Endometrial microvascular endothelial cells (primary cell): ENCODE measurements around the gene FOXS1. TPM values are rescaled to one million over a fixed set of nuclear protein-coding genes. Genes with fewer than 3 reads are reported as not detected.

Experiments used
- in situ Hi-C: cut with HindIII; loops from 2 replicates; pipeline ENCODE4 v1.10.0; 2017; ENCODE audit warnings: low sequenced_read_pairs, low pct_unique_long_range_greater_than_20kb; ENCODE audit errors: inconsistent ontology term
- total RNA-seq: library from RNA; depleted of rRNA; stranded (reverse); fragments of >200 nt; gene quantifications from one replicate; pipeline ENCODE4 v1.2.3, GENCODE V29; 2015; ENCODE audit errors: inconsistent ontology term

The FOXS1 gene
- not detected for total RNA-seq

DNA sequence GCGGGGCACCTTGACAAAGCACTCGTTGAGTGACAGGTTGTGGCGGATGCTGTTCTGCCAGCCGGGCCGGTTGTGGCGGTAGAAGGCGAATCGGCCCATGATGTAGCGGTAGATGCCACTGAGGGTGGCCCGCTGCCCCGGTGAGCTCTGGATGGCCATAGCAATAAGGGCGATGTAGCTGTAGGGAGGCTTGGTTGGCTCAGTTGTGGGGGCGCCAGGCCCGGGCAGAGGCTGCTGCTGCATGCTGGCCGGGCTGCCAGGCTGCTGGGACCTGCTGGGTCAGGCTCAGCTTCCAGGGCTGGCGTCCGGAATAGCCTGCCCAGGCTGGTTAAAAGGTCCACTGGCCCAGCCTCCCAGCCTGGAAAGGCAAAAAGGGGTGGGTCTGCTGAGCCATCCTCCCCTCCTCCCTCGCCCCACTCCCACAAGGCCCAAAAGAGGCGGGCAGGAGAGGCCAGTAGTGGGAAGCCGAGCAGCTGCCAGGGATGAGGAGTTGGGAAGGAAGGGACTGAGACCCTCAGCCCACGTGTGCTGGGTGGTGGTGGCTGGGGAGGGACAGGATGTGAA is at the start of gene FOXS1:
FOXS1 (minus strand) TSS at position 305 of the 564 bp plus-strand sequence; CDS start at position 243, 62 bp downstream.
- in situ Hi-C loops = no loop called here

DNA sequence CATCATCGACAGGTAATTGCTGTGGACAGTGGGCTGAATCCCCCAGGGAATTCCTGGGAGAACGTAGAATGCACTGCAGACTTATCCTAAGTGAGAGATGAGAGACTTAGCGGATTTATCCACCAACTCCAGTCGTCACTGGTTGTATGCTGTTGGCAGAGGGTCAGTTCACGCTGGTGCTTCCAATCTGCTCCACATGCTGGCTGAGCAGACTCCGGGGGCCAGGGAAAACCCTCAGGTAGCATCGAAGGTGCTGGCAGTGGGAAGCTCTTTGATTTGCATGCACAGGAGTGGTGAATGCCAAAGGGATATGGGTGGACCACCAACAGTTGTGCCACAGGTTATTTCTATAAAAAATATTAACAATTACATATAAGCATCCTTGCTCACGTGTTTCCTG is 45.2 kb upstream of the FOXS1 start:
- in situ Hi-C loops = no loop called here

DNA sequence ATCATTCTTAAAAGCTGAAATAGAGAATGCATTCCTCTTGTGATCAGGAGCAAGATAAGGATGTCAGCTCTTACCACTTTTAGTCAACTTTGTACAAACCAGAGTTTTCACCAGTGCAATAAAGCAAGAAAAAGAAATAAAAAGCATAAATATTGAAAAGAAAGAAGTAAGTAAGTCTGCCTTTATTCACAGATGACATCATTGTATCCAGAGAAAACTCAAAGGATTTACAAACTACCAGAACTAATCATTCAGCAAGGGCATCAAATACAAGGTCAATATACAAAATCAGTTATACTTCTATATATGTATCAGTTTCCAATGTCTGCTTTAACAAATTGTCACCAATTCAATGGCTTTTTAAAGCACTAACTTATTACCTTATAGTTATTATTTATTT is 38.4 kb upstream of the FOXS1 start:
- in situ Hi-C loops = no loop called here

DNA sequence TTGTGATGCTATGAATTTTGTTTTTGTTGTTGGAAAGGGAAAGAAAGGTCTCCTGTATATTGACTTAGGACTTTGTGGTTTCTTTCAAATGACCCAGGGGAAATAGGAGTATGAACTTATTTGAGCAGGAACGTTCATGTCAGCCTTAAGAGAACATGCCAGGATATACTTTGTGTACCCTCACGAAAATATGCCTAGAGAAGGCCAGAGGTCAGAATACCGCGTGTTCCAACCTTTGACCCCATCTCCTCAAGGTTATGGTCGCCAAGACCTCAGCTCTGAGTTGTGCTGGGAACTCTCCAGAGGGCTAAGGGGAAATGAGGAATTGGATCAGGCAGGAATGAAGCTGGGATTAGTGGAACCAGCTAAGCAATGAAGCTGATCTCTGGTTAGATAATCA is 36.5 kb upstream of the FOXS1 start:
- in situ Hi-C loops = no loop called here

DNA sequence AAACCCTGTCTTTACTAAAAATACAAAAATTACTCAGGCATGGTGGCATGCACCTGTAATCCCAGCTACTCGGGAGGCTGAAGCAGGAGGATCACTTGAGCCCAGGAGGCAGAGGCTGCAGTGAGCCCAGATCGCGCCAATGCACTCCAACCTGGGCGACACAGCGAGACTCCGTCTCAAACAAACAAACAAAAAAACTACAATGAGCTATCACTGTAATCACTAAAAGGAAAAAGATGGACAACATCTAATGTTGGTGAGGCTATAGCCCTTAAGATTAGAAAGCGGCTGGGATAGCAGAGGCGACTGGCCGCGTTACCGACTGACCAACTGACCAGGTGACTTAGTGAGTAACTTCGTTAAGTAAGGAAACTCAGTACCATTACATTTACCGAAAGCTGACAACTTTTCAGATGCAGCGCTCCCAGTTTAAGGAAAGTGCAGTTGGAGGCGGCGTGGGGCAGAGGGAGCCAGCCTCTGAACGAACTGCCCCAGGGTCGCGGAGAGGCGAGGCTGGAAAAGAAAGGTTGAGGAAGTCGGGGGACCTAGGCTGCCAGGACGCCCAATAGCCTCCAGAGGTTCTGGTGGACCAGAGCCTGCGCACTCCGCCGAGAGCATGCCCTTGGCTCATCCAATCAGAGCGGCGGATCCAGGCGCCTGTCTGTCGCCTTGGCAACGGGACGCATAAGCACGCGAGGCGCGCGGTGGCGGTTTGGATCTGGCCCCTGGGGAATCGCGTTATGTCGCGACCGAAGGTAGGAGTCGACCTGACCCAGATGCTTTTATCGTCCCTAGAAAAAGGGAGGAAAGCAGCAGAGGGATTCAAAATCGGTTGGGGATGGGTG is 34.0 kb upstream of the FOXS1 start:
- in situ Hi-C loops = no loop called here

DNA sequence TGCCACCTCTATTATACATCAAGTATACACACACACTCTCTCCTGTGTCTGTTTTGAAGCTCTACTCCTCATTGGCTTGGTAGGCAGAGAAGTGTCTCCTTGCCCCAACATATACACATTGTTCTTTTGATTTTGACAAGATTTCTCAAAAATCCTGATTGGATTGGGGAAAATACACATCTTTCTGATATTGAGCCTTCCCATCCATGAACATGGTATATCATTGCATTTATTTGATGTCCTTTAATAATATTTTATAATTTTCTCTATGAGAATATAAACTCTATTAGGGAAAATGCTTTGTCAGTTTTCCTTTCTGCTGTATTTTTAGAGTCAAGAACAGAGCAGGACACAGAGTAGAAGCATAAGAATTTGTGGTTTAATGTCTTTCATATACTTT is 32.3 kb upstream of the FOXS1 start:
- in situ Hi-C loops = no loop called here

DNA sequence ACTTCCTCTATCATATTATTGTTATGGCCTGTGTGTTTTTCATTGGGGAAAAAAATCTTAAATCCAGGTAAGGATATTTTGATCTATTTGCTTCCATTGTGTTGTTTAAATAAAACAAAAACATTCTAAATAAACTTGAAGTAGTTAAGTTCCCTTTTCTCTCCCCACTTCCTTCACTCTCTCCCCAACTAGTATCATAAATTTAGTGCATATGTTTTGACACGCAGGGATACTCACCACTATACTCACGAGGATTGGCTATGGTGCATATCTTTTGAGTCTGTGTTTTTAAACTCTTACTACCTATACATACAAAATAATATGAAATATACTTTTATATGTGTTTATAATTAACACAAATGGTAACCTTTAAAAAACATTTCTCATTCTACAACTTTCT is 30.3 kb upstream of the FOXS1 start:
- in situ Hi-C loops = no loop called here

DNA sequence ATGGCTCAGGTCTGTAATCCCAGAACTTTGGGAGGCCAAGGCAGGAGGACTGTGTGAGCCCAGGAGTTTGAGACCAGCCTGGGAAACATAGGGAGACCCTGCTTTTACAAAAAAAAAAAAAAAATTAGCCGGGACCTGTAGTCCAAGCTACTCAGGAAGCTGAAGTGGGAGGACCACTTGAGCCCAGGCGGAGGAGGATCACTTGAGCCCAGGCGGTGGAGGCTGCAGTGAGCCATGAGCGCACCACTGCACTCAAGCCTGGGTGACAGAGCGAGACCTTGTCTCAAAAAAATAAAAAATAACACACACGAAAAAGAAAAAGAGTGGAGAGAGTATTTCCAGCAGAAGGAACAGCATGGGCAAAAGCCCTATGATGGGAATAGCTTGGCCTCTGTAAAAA is 27.0 kb upstream of the FOXS1 start:
- in situ Hi-C loops = no loop called here

DNA sequence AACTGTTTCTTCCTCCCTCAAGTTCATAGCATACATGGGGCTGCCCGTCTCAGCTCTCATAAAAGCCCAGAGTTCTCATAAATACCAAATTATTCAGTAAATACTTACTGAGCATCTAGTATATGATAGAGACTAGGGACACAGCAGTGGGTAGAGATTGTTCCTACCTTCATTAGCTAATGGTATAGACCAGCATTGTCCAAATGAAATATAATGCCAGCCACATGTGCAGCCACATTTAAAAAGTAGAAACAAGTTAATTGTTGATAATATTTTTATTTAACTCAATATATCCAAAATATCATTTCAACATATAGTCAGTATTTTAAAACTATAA is 26.2 kb upstream of the FOXS1 start:
- in situ Hi-C loops = no loop called here

DNA sequence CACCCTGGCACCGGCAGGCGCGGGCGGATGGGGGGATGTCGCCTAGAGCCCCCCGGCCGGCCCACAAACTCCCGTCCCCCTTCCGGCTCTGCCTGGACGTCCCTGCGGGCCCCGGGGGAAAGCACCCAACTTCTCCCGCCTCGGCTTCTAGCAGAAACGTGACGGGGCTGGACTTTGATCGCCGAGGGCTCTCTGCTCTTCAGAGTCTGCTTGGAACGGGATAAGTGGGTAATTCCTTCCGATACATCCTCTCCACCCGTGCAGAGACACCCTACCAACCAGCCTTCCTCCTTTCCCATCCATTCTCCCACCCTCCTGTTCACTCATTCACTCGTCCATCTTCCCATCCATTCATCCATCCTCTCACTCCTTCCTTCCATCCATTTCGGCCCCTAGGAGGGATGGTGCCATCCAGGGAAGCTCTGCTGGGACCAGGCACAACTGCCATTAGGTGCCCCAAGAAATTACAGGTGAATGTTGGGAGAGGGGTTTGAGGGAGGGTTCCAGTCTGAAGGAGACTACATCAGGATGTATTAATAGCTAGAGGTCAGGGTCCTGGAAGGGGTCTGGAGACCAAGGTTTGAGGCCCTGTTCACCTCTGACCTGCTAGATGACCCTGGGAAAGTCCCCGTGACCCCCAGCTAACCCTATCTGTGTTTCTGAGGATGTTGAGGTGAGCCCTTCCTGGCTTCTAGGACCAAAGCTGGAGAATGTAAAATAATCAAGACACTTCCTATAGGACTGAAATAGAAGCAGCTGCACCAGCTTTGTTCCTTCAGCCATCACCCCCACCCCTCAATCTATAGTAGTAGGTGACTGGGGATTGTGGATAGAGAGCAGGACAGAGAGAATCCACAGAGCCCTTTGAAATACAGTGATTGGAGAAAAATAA is 25.6 kb upstream of the FOXS1 start:
- in situ Hi-C loops = no loop called here

DNA sequence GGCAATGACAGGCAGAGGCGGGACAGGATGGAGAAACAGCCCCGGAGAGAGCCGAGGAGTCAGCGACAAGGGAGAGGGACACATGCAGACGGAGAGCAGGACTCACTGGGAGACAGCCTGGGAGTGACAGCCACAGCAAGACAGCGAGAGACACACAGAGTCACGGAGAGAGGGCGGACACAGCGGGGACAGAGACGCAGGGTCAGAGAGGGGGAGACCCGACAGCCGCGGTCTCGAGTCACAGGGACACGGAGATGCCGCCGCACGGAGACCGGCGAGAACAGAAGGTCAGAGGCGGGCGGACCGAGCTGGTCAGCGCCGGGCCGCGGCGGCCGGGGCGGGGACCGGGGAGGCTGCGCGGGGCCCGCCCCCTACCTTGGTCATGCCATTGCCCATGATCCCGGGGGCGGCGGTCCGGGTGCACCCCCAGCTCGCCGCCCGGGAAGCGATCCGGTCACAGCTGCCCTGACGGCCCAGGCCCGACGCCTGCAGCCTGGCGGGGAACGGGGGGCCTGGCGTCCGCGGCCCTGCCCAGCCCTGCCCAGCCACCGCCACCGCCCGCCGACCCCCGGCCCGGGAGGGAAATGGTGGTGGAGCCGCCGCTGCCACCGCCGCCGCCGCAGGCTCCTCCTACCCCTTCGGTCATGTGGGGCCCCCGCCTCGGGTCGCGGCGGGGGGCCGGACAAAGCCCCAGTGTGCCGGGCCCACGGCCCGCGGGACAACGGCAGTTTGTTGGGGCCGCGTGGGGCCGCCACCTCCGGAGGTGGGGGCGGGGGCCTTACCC is 24.7 kb upstream of the FOXS1 start, which contains the start of the genes DUSP15 and TTLL9:
DUSP15 (minus strand) TSS at position 586 of the 784 bp plus-strand sequence; CDS start at position 396, 190 bp downstream.
TTLL9 (plus strand) TSS at position 693 of the 784 bp plus-strand sequence. CDS start 493 bp downstream, outside the sequence.
- in situ Hi-C loops = no loop called here

DNA sequence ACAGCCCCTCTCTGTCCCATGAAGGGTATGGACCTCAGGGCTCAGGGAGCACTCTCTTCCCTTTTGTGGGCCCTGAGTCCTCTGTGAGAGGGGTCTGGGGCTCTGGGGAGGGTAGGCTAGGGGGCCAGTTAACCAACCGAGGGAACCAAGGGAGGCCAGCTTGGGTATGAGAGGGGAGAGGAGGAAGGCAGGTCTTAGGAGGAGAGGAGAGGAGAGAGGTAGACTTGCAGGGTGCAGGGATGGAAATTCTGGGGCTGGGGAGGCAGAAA is 24.2 kb upstream of the FOXS1 start:
- in situ Hi-C loops = no loop called here

DNA sequence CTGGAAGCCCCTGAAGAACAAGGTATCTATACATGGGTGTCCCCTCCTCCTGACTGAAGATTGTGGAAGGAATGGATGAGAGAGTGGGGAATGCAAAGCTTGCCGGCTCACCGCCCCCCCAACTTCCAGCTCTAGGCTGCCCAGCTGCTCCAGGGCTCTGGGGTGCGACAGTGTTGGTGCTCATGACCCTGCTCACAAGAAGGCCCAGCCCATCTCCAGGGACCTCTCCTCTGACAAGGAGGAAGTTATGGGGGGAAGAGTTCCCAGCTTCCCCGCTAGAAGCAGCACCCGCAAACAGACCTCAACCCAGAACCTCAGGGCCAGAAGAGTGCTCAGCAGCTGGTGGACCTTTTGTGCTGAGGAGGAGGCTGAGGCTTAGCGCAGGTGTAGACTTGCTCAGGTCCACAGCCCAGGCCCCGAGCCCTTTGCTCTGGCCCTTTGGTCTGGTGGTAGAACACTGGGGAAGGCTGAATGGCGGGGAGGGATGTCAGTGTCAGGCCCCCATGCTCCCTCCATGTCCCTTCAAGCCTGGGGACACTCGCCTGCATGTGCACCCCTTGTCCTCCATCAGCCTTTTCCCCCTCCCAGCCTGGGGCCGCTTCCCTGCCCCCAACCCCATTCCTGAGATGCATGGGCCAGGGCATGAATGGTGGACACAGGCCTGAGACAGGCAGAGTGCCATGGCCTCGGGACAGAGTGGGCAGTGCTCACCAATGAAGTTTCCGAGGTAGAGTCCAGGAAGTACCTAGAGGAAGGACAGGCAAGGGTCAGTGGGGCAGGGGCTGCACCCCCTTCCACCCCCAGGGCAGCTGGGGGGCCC is 23.7 kb upstream of the FOXS1 start:
- in situ Hi-C loops = no loop called here

DNA sequence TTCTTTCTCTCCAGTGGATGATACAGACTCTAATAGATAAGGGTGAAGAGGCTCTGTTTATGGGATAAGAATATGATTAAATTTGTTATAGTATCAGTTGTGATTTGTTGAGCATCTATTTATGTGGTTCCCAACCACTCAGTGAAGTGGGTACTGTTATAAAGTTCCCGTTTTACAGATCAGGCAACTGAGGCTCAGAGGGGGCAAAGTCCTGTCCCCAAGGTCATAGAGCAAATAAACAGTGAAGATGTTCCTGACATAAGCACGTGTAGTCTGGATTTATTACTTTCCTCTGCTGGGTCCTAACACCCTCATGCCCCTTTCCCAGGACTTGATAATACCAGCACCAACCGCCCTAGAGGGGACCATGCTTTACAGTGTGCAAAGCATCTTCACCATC is 20.8 kb upstream of the FOXS1 start:
- in situ Hi-C loops = no loop called here

DNA sequence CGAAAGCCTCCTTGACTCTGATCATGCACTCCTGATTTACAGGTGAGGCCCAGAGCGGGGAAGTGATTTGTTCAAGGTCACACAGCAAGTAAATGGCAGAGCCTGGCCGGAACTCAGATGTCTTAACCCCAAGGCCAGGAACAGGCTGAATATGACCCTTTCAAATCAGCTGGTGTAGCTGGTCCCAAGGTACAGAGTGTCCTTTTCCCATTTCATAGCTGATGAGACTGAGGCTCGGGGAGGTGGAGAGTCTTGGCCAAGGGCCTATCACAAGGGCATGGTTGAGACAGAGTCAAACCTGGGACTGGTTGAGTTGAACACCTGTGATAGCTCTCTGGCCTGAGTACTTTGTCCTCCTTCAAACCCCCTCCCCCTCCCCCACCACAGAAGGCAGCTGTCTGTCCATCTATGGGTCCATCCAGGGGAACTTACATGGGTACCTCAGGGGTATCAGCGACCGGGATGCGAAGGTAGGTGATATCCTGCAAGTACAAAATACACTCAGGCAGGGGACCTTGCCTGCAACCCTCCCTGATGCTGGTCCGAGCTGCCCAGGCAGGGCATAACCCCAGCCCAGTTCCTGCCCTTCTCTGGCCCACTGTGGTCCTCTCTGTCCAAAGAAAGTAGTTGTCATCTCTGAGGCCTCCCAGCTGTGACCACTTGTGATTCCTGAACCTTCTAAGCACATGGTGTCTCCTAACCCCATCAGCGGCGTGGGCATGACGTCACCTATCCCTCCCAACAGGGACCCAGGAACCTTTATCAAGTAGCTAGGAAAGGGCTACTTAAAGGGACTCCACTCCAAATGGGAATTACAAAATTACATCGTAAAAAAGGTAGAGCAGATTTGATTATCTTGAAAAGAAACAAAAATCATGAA is 19.4 kb upstream of the FOXS1 start:
- in situ Hi-C loops = no loop called here

DNA sequence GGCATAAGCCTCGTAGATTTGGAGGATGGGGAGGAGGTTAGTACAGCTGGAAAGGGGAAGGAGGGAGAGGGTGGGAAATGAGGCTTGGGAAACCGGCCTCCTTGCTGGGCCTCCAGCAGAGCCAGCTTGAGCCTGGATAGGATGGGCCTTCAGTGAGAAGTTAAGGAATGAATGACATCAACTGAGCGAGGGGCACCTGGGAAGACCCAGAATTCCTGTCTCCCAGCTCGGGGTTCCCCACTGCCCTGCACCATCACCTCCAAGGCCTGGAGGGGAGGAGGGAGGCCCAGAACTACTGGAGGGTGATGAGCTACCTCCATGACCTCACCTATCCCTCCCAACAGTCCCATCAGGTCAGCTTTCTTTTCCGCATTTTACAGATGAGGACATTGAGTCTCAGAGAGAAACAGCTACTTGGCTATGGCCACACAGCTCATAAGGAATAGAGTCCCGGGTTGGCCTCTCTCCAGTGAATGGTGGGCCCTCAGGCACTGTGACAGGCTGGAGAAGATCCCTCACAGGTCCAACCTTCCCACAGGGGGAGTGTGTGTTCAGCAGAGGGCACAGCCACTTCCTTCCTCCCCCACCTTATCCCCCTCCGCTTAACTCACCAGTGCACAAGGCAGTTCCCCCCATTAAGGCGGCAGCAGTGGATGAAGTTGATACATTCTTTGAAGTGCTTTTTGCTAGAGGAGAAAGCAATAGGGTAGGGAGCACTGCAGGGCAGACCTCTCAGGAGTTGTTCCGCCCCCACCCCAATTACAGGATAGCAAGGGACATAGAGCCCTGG is 18.1 kb upstream of the FOXS1 start:
- in situ Hi-C loops = no loop called here

DNA sequence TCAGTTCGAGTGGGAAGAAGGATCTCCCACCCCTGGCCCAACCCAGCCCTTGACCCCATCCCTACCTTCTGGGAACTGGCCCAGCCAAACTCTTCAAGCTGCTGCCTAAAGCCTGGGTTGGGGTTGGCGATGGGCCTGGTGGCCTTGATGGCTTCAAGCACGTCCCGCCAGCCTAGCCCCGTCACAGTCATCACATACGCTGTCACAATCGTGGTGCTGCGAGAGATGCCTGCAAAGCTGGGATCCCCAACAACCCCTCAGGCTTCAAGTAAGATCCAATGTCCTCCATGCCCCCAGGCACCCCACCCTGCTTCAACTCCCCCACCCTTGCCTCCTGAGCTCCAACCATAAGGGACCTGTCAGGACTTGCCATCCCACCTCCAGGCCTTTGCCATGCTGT is 17.1 kb upstream of the FOXS1 start:
- in situ Hi-C loops = no loop called here
